IMR-90 (cell line): ENCODE measurements around the gene SDR39U1.

Experiments
- BHLHE40 ChIP-seq: fragments of 150-350 bp; IDR thresholded peaks from 2 replicates; pipeline ENCODE4 v1.6.1; 2016; ENCODE audit warnings: mild to moderate bottlenecking, low read depth, low read length
- CTCF ChIP-seq: conservative IDR thresholded peaks from 2 replicates; pipeline ENCODE4 v1.5.1; 2012; ENCODE audit warnings: mild to moderate bottlenecking, low read depth, low read length, improper control_type of control experiment
- POLR2A ChIP-seq: IDR thresholded peaks from 2 replicates; pipeline ENCODE4 v1.6.1; 2012; ENCODE audit warnings: mild to moderate bottlenecking, low read depth, low read length

- TF ChIP-seq POLR2A (no peak), BHLHE40 (no peak), CTCF (no peak)
Observed at GRCh38 chr14:24463017-24463883, 20.7 kb upstream of the SDR39U1 start.
